Fibroblast of lung (primary cell): ENCODE results near the gene CIB4.

Source experiments
- CTCF ChIP-seq, 2 donors: IDR thresholded peaks in 1 of 2; conservative IDR thresholded peaks in 1 of 2; 1 replicate in 1 of 2; 2 replicates in 1 of 2; pipeline ENCODE4 v1.5.1; 2011 to 2012; ENCODE audit warnings: low read length in 2 of 2, control low read depth in 1 of 2, inconsistent platforms in 1 of 2, low read depth in 1 of 2, mild to moderate bottlenecking in 1 of 2
- EZH2 ChIP-seq: IDR thresholded peaks from 2 replicates; pipeline ENCODE4 v1.5.1; 2012; ENCODE audit warnings: low read length, control low read depth, mild to moderate bottlenecking; ENCODE audit errors: missing control alignments

DNA sequence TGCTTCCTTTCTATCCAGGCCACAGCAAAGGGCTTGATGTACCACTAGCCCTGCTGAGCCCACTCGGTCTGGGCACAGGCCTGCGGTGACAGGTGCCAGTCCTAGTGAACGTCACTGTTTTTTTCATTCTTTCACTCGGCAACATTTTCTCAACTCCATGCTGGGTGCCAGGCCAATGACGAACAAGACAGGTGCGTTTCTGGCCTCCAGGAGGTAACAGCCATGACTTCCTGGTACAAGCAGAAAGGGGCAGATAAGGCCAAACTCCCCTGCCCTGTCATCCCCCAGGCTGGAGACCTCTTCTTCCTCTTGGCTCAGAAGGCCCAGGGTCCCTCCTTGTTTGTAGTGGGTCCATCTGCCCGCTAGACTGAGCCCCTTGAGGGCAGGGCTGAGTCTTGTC, 107.5 kb downstream of the CIB4 start:
- no peak for TF ChIP-seq CTCF (conservative IDR thresholded peaks at IDR 0.05 in 1 of 2, IDR thresholded peaks at IDR 0.05 in 1 of 2; ENCODE audit: low read depth in 1 of 2, low read length in 2 of 2)
- no peak for TF ChIP-seq EZH2
